HG02610 (cell line): ENCODE measurements around the gene KIRREL1.

Source experiments
- ATAC-seq: cut with Tn5 transposase; IDR thresholded peaks from one replicate; pipeline ENCODE4 v1.9.1; 2021; ENCODE audit warnings: mild to moderate bottlenecking, moderate library complexity; ENCODE audit not compliant: unreplicated experiment

Gene KIRREL1

GRCh38 chr1:157993147-157993917 is at the start of gene KIRREL1:
TSS of gene KIRREL1 (plus strand) at chr1:157993645. CDS start at chr1:157993677, 32 bp downstream.
- ATAC-seq: no peak

- no peak for ATAC-seq
Measured at GRCh38 chr1:157944663-157945280, 48.7 kb upstream of the KIRREL1 start.

- ATAC-seq: no peak
Measured at GRCh38 chr1:157948312-157949073, 45.0 kb upstream of the KIRREL1 start.

GRCh38 chr1:157949074-157949354 is 44.4 kb upstream of the KIRREL1 start:
- ATAC-seq: no peak

GRCh38 chr1:157951230-157951629 is 42.2 kb upstream of the KIRREL1 start:
- ATAC-seq: no peak

GRCh38 chr1:157952601-157953000 is 40.8 kb upstream of the KIRREL1 start:
- no peak for ATAC-seq

GRCh38 chr1:157955221-157955620 is 38.2 kb upstream of the KIRREL1 start:
- ATAC-seq: no peak

GRCh38 chr1:157955857-157956256 is 37.6 kb upstream of the KIRREL1 start:
- ATAC-seq: no peak

- ATAC-seq: no peak
Measured at GRCh38 chr1:157956732-157957131, 36.7 kb upstream of the KIRREL1 start.

- no peak for ATAC-seq
Measured at GRCh38 chr1:157958263-157958662, 35.2 kb upstream of the KIRREL1 start.

GRCh38 chr1:157959750-157960149 is 33.7 kb upstream of the KIRREL1 start:
- ATAC-seq: no peak

GRCh38 chr1:157960773-157961172 is 32.7 kb upstream of the KIRREL1 start:
- ATAC-seq: no peak

- peak; percentile 74 for ATAC-seq
Measured at GRCh38 chr1:157961805-157962762, 31.4 kb upstream of the KIRREL1 start.

- no peak for ATAC-seq
Measured at GRCh38 chr1:157963713-157964112, 29.7 kb upstream of the KIRREL1 start.

- ATAC-seq: no peak
Measured at GRCh38 chr1:157965584-157965983, 27.9 kb upstream of the KIRREL1 start.

- no peak for ATAC-seq
Measured at GRCh38 chr1:157966031-157966537, 27.4 kb upstream of the KIRREL1 start.

- ATAC-seq: no peak
Measured at GRCh38 chr1:157967205-157967604, 26.2 kb upstream of the KIRREL1 start.

GRCh38 chr1:157968508-157968907 is 24.9 kb upstream of the KIRREL1 start:
- no peak for ATAC-seq

GRCh38 chr1:157968946-157969345 is 24.5 kb upstream of the KIRREL1 start:
- no peak for ATAC-seq

- ATAC-seq: no peak
Measured at GRCh38 chr1:157969697-157970485, 23.6 kb upstream of the KIRREL1 start.
